Measurements from ENCODE around the gene WHRN. TPM values are rescaled to one million over a fixed set of nuclear protein-coding genes. Genes with fewer than 3 reads are reported as not detected.

WHRN gene
- total and polyA plus RNA-seq, 2 donors (not counting 1 experiment from before 2014, with no cell fraction given) = 19.4 to 95.7 TPM

GRCh38 chr9:114461468-114461867 is 43.8 kb downstream of the WHRN start:
- CTCF ChIA-PET = interaction anchor here (1.1 to 1.8 kb wide), 3 partner anchors 10 to 25 kb away, joined by 3 to 7 read pairs (median 4); no protein-coding TSS in a partner anchor
- Histone ChIP-seq H3K79me2 (ENCODE audit: control insufficient read depth, insufficient read depth, low read length) (no peaks in the 10 kb centered on the region), H3K4me1 (ENCODE audit: control insufficient read depth in 2 of 2, insufficient read depth in 2 of 2, low read length in 2 of 2) (peaks cover 10 to 12% of the 10 kb centered on the region in 2 donors), H3K4me3 (ENCODE audit: control extremely low read depth in 1 of 5, extremely low read depth in 1 of 5, insufficient read depth in 1 of 5, low read depth in 2 of 5, low read length in 4 of 5) (no peak overlapping the region), H4K20me1 (ENCODE audit: control insufficient read depth, insufficient read depth, low read length, poor library complexity, severe bottlenecking) (no peaks in the 10 kb centered on the region), H3K9ac (ENCODE audit: low read length) (no peak overlapping the region), H2AFZ (ENCODE audit: insufficient read depth, low read depth, low read length, poor library complexity, severe bottlenecking) (no peak overlapping the region), H3K27ac (ENCODE audit: low read length in 2 of 2) (no peak overlapping the region), H3K4me2 (replicated peaks; ENCODE audit: low read depth, low read length, poor library complexity, severe bottlenecking) (no peak overlapping the region), H3K36me3 (replicated peaks in 1 of 2; ENCODE audit: control extremely low read depth in 1 of 2, control insufficient read depth in 1 of 2, extremely low read depth in 1 of 2, insufficient read depth in 2 of 2, low read length in 1 of 2) (no peaks in the 10 kb centered on the region), H3K9me3 (ENCODE audit: control extremely low read depth in 1 of 3, control insufficient read depth in 2 of 3, insufficient read depth in 1 of 3, low read length in 2 of 3) (no peaks in the 10 kb centered on the region), H3K27me3 (replicated peaks in 1 of 4; ENCODE audit: control extremely low read depth in 1 of 4, control insufficient read depth in 3 of 4, insufficient read depth in 4 of 4, low read length in 3 of 4) (no peaks in the 10 kb centered on the region)
- WGBS (ENCODE audit: insufficient coverage) = 36% methylated on average over 4 of the region's 4 CpGs
- Mint-ChIP-seq H3K9me3 (ENCODE audit: insufficient read depth) (no peaks in the 10 kb centered on the region), H3K27ac (peak overlapping the region; percentile 77), H3K27me3 (no peaks in the 10 kb centered on the region), H3K4me1 (peaks cover 18% of the 10 kb centered on the region), H3K4me3 (no peak overlapping the region)
- TF ChIP-seq EZH2 (IDR thresholded peaks at IDR 0.05; ENCODE audit: borderline replicate concordance, insufficient read depth, low read depth, low read length, poor library complexity, severe bottlenecking) (no peak), CTCF (IDR thresholded peaks at IDR 0.05) (no peak)
- POLR2A ChIA-PET = interaction anchor here (0.6 kb wide), 1 partner anchor 183 kb away, joined by 3 read pairs; no protein-coding TSS in a partner anchor
- intact Hi-C loops (cut with micrococcal nuclease) = no loop called here
- peak; percentile 40 for DNase-seq
- ATAC-seq (ENCODE audit: low read depth) = peak; percentile 45

- POLR2A ChIA-PET = no interaction called here
Observed at GRCh38 chr9:114460513-114461199, 44.6 kb downstream of the WHRN start.

More at GRCh38 chr9:114460513-114461199, 44.6 kb downstream of the WHRN start:
- no peak overlapping the region for H3K4me3 ChIP-seq (ENCODE audit: control extremely low read depth in 1 of 5, extremely low read depth in 1 of 5, insufficient read depth in 1 of 5, low read depth in 2 of 5, low read length in 4 of 5)
- Mint-ChIP-seq H3K27ac (no peak overlapping the region), H3K27me3 (no peaks in the 10 kb centered on the region), H3K9me3 (ENCODE audit: insufficient read depth) (no peaks in the 10 kb centered on the region), H3K4me1 (peaks cover 18% of the 10 kb centered on the region), H3K4me3 (no peak overlapping the region)
- ATAC-seq (ENCODE audit: low read depth) (no peak), DNase-seq (no peak)
- TF ChIP-seq CTCF (IDR thresholded peaks at IDR 0.05) = no peak
- no peak for TF ChIP-seq EZH2 (IDR thresholded peaks at IDR 0.05; ENCODE audit: borderline replicate concordance, insufficient read depth, low read depth, low read length, poor library complexity, severe bottlenecking)
- H3K27me3 ChIP-seq (replicated peaks in 1 of 4; ENCODE audit: control extremely low read depth in 1 of 4, control insufficient read depth in 3 of 4, insufficient read depth in 4 of 4, low read length in 3 of 4) = no peaks in the 10 kb centered on the region
- CTCF ChIA-PET = interaction anchor here (1.6 kb wide), 1 partner anchor 14 kb away, joined by 3 read pairs; no protein-coding TSS in a partner anchor
- no peak overlapping the region for H3K9ac ChIP-seq (ENCODE audit: low read length)
- no peak overlapping the region for H2AFZ ChIP-seq (ENCODE audit: insufficient read depth, low read depth, low read length, poor library complexity, severe bottlenecking)
- intact Hi-C loops (cut with micrococcal nuclease) = no loop called here
- no peaks in the 10 kb centered on the region for H3K9me3 ChIP-seq (ENCODE audit: control extremely low read depth in 1 of 3, control insufficient read depth in 2 of 3, insufficient read depth in 1 of 3, low read length in 2 of 3)
- H3K79me2 ChIP-seq (ENCODE audit: control insufficient read depth, insufficient read depth, low read length) = no peaks in the 10 kb centered on the region
- no peak overlapping the region for H3K4me2 ChIP-seq (replicated peaks; ENCODE audit: low read depth, low read length, poor library complexity, severe bottlenecking)
- no peaks in the 10 kb centered on the region for H3K36me3 ChIP-seq (replicated peaks in 1 of 2; ENCODE audit: control extremely low read depth in 1 of 2, control insufficient read depth in 1 of 2, extremely low read depth in 1 of 2, insufficient read depth in 2 of 2, low read length in 1 of 2)
- H3K4me1 ChIP-seq (ENCODE audit: control insufficient read depth in 2 of 2, insufficient read depth in 2 of 2, low read length in 2 of 2) = peaks cover 10 to 12% of the 10 kb centered on the region in 2 donors
- no peak overlapping the region for H3K27ac ChIP-seq (ENCODE audit: low read length in 2 of 2)
- no peaks in the 10 kb centered on the region for H4K20me1 ChIP-seq (ENCODE audit: control insufficient read depth, insufficient read depth, low read length, poor library complexity, severe bottlenecking)
- WGBS (ENCODE audit: insufficient coverage) = 71% methylated on average over 5 of the region's 8 CpGs
